Measurements from ENCODE around the gene KRTAP10-3. TPM values are rescaled to one million over a fixed set of nuclear protein-coding genes. Genes with fewer than 3 reads are reported as not detected.

The KRTAP10-3 gene
- polyA plus RNA-seq, 1 donor (not counting 4 experiments of a cell fraction or from before 2014, with no cell fraction given) = not detected

DNA sequence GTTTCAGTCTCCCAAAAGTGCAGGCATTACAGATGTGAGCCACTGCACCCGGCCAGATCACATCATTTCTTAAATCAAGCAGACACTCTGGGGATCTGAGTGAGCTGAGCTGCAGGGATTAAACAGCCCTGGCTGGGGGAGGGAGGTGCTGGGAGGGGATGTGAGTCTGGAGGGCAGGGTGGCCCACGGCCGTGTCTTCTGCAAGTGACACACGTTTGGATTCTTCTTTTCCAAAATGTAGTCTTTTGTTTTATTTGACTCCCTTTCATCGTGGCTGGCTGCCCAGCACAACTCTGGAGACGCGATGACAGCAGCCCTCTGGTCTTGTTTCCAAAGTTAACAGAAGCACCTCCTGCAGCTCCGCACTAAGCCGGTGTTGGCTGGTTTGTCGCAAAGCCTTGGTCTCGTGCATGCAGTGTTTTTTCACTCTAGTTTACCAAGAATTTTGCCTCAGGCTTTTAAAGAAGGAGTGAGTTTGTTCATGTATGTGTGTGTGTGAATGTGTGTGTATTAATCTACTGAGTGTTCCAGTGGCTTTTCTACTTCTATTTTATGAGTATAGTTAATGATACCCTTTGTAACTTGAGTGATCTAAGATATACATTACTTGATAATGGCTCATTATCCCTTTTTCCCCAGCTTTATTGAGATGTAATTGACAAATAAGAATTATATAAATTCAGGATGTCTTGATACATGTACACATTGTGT is 24.6 kb upstream of the KRTAP10-3 start:
- no peak overlapping the region for H3K27ac ChIP-seq (ENCODE audit: control insufficient read depth, insufficient read depth, low read length)
- no peaks in the 10 kb centered on the region for H3K9me1 ChIP-seq (ENCODE audit: control insufficient read depth, extremely low read depth, insufficient read depth, low read length)
- no peak overlapping the region for H3K4me3 ChIP-seq (ENCODE audit: control insufficient read depth in 2 of 3, extremely low read depth in 1 of 3, insufficient read depth in 2 of 3, low read depth in 1 of 3, low read length in 3 of 3)
- no peak for FAIRE-seq
- H3K4me2 ChIP-seq (ENCODE audit: control insufficient read depth, extremely low read depth, insufficient read depth, low read depth, low read length) = no peak overlapping the region
- no peaks in the 10 kb centered on the region for H3K79me2 ChIP-seq (ENCODE audit: control insufficient read depth, insufficient read depth, low read length)
- H3K9me3 ChIP-seq (ENCODE audit: control insufficient read depth, low read depth, low read length) = peaks cover 11% of the 10 kb centered on the region
- no peaks in the 10 kb centered on the region for H4K20me1 ChIP-seq (ENCODE audit: control insufficient read depth, extremely low read depth, insufficient read depth, low read length)
- H3K4me1 ChIP-seq (ENCODE audit: control insufficient read depth, extremely low read depth, insufficient read depth, low read length) = no peaks in the 10 kb centered on the region
- TF ChIP-seq EZH2 (IDR thresholded peaks at IDR 0.05; ENCODE audit: low read length) (no peak), CTCF (optimal IDR thresholded peaks at IDR 0.05 in 1 of 3, IDR thresholded peaks at IDR 0.05 in 1 of 3, conservative IDR thresholded peaks at IDR 0.05 in 1 of 3; ENCODE audit: extremely low read depth in 1 of 3, insufficient read depth in 2 of 3, low read length in 3 of 3) (no peak)
- dilution Hi-C loops (cut with MboI; ENCODE audit: extremely low pct_ligation_motif_present, low sequenced_read_pairs) = no loop called here
- H3K27me3 ChIP-seq (ENCODE audit: control insufficient read depth, extremely low read depth, insufficient read depth, low read length) = no peaks in the 10 kb centered on the region
- DNase-seq (ENCODE audit: low read depth, low spot score) = no peak
- no peak overlapping the region for H2AFZ ChIP-seq (ENCODE audit: control insufficient read depth, low read length)
- H3K36me3 ChIP-seq (ENCODE audit: control insufficient read depth in 2 of 2, extremely low read depth in 1 of 2, insufficient read depth in 2 of 2, low read length in 2 of 2) = no peaks in the 10 kb centered on the region
- no peak overlapping the region for H3K9ac ChIP-seq (ENCODE audit: control insufficient read depth, extremely low read depth, insufficient read depth, low read length)

DNA sequence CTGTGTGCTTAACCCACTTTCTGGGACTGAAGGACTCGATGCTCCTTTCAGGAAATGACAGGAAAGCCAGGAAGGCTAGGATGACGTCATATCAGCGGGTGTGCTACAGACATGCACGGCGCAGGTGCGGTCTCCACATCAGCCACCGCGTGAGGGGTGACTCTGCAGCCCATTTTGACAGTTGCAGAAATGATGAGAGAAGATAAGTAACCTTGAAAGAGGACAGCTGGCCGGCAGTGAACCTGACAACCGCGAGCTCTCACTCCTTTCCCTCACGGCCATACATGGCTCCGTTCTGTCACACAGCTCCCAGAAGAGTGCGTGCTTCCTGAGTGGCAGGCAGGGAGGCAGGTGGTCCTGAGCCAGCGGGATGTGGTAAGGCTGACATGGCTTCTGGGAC is 23.5 kb upstream of the KRTAP10-3 start:
- dilution Hi-C loops (cut with MboI; ENCODE audit: extremely low pct_ligation_motif_present, low sequenced_read_pairs) = no loop called here

More for the DNA sequence above, 23.5 kb upstream of the KRTAP10-3 start:
- no peaks in the 10 kb centered on the region for H3K9me1 ChIP-seq (ENCODE audit: control insufficient read depth, extremely low read depth, insufficient read depth, low read length)
- no peak overlapping the region for H3K27ac ChIP-seq (ENCODE audit: control insufficient read depth, insufficient read depth, low read length)
- H3K4me1 ChIP-seq (ENCODE audit: control insufficient read depth, extremely low read depth, insufficient read depth, low read length) = no peaks in the 10 kb centered on the region
- TF ChIP-seq EZH2 (IDR thresholded peaks at IDR 0.05; ENCODE audit: low read length) = no peak
- no peak for TF ChIP-seq CTCF (optimal IDR thresholded peaks at IDR 0.05 in 1 of 3, IDR thresholded peaks at IDR 0.05 in 1 of 3, conservative IDR thresholded peaks at IDR 0.05 in 1 of 3; ENCODE audit: extremely low read depth in 1 of 3, insufficient read depth in 2 of 3, low read length in 3 of 3)
- H3K4me3 ChIP-seq (ENCODE audit: control insufficient read depth in 2 of 3, extremely low read depth in 1 of 3, insufficient read depth in 2 of 3, low read depth in 1 of 3, low read length in 3 of 3) = no peak overlapping the region
- H3K9ac ChIP-seq (ENCODE audit: control insufficient read depth, extremely low read depth, insufficient read depth, low read length) = no peak overlapping the region
- H2AFZ ChIP-seq (ENCODE audit: control insufficient read depth, low read length) = no peak overlapping the region
- no peaks in the 10 kb centered on the region for H3K79me2 ChIP-seq (ENCODE audit: control insufficient read depth, insufficient read depth, low read length)
- peaks cover 11% of the 10 kb centered on the region for H3K9me3 ChIP-seq (ENCODE audit: control insufficient read depth, low read depth, low read length)
- no peaks in the 10 kb centered on the region for H3K36me3 ChIP-seq (ENCODE audit: control insufficient read depth in 2 of 2, extremely low read depth in 1 of 2, insufficient read depth in 2 of 2, low read length in 2 of 2)
- H4K20me1 ChIP-seq (ENCODE audit: control insufficient read depth, extremely low read depth, insufficient read depth, low read length) = no peaks in the 10 kb centered on the region
- no peak overlapping the region for H3K4me2 ChIP-seq (ENCODE audit: control insufficient read depth, extremely low read depth, insufficient read depth, low read depth, low read length)
- no peaks in the 10 kb centered on the region for H3K27me3 ChIP-seq (ENCODE audit: control insufficient read depth, extremely low read depth, insufficient read depth, low read length)
- no peak for FAIRE-seq
- DNase-seq (ENCODE audit: low read depth, low spot score) = no peak

Measured in keratinocyte (primary cell).